ENCODE data around the gene IFNA5. TPM values are rescaled to one million over a fixed set of nuclear protein-coding genes. Genes with fewer than 3 reads are reported as not detected.

IFNA5 gene
- total RNA-seq, 1 experiment from 2014 or later, result not detected

- ChIA-PET RAD21 (ENCODE audit: low non-redundant PET in 1 of 2, low total read pairs in 2 of 2, uncharacterized antibody in 2 of 2, unreplicated experiment in 2 of 2) (no interaction called here), CTCF (interaction anchor here (1.4 kb wide), 1 partner anchor 15 kb away, joined by 6 read pairs; no protein-coding TSS in a partner anchor)
- no TSS peak for BruUV-seq (replicated peaks)
Measured at GRCh38 chr9:21268347-21268657, 36.8 kb downstream of the IFNA5 start.

GRCh38 chr9:21267485-21268346 is 37.4 kb downstream of the IFNA5 start:
- Histone ChIP-seq H3K9ac (ENCODE audit: low read length) (no peak overlapping the region), H3K27ac (ENCODE audit: low read depth, low read length) (no peak overlapping the region), H3K9me2 (ENCODE audit: insufficient read depth) (no peaks in the 10 kb centered on the region), H3K9me3 (ENCODE audit: control insufficient read depth in 1 of 2, insufficient read depth in 1 of 2, low read depth in 1 of 2, low read length in 2 of 2) (no peaks in the 10 kb centered on the region), H3K27me3 (ENCODE audit: insufficient read depth, low read length) (peaks cover 14% of the 10 kb centered on the region), H3K4me3 (replicated peaks in 1 of 2; ENCODE audit: low read depth in 1 of 2, low read length in 2 of 2) (no peak overlapping the region), H3K4me2 (ENCODE audit: low read length) (no peak overlapping the region), H3K79me2 (ENCODE audit: insufficient read depth, low read length) (no peaks in the 10 kb centered on the region), H3K4me1 (ENCODE audit: control insufficient read depth in 1 of 2, insufficient read depth in 2 of 2, low read length in 2 of 2) (peaks cover 0 to 3% of the 10 kb centered on the region in 2 experiments; a peak in 1 of 4 replicates), H3K36me3 (ENCODE audit: control insufficient read depth in 1 of 2, insufficient read depth in 2 of 2, low read length in 2 of 2) (no peaks in the 10 kb centered on the region), H4K20me1 (ENCODE audit: insufficient read depth) (no peaks in the 10 kb centered on the region), H2AFZ (ENCODE audit: low read depth, low read length, poor library complexity, severe bottlenecking) (no peak overlapping the region)
- DNase-seq (ENCODE audit: low read depth, low spot score) (no peak), ATAC-seq (no peak)
- intact Hi-C loops (cut with micrococcal nuclease), result no loop called here
- no TSS peak for BruUV-seq (replicated peaks)
- TF ChIP-seq POLR2AphosphoS5 (IDR thresholded peaks at IDR 0.05; ENCODE audit: low read depth, low read length), result no peak
- no peak for TF ChIP-seq SP1 (IDR thresholded peaks at IDR 0.05; ENCODE audit: low read depth)
- no peak for TF ChIP-seq POLR2A (IDR thresholded peaks at IDR 0.05; ENCODE audit: borderline replicate concordance, extremely low read depth, insufficient read depth, insufficient read length)
- no peak for TF ChIP-seq CTCF (IDR thresholded peaks at IDR 0.05 in 2 of 3, conservative IDR thresholded peaks at IDR 0.05 in 1 of 3; ENCODE audit: borderline replicate concordance in 1 of 3, insufficient read depth in 1 of 3, low read depth in 2 of 3, low read length in 2 of 3)
- TF ChIP-seq EZH2phosphoT487 (IDR thresholded peaks at IDR 0.05; ENCODE audit: borderline replicate concordance), result no peak
- TF ChIP-seq, protein P1, sequence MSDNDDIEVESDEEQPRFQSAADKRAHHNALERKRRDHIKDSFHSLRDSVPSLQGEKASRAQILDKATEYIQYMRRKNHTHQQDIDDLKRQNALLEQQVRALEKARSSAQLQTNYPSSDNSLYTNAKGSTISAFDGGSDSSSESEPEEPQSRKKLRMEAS (IDR thresholded peaks at IDR 0.05), result no peak
- TF ChIP-seq, protein P2, sequence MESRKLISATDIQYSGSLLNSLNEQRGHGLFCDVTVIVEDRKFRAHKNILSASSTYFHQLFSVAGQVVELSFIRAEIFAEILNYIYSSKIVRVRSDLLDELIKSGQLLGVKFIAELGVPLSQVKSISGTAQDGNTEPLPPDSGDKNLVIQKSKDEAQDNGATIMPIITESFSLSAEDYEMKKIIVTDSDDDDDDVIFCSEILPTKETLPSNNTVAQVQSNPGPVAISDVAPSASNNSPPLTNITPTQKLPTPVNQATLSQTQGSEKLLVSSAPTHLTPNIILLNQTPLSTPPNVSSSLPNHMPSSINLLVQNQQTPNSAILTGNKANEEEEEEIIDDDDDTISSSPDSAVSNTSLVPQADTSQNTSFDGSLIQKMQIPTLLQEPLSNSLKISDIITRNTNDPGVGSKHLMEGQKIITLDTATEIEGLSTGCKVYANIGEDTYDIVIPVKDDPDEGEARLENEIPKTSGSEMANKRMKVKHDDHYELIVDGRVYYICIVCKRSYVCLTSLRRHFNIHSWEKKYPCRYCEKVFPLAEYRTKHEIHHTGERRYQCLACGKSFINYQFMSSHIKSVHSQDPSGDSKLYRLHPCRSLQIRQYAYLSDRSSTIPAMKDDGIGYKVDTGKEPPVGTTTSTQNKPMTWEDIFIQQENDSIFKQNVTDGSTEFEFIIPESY (IDR thresholded peaks at IDR 0.05; ENCODE audit: extremely low read depth, insufficient replicate concordance, low read length), result no peak
- CTCF ChIA-PET, result interaction anchor here (1.4 kb wide), 1 partner anchor 14 kb away, joined by 6 read pairs; no protein-coding TSS in a partner anchor
- RAD21 ChIA-PET (ENCODE audit: low non-redundant PET in 1 of 2, low total read pairs in 2 of 2, uncharacterized antibody in 2 of 2, unreplicated experiment in 2 of 2), result no interaction called here
- POLR2A ChIA-PET, result interaction anchor here (1.1 kb wide), 1 partner anchor 15 kb away, joined by 3 read pairs; no protein-coding TSS in a partner anchor

More at GRCh38 chr9:21268347-21268657, 36.8 kb downstream of the IFNA5 start:
- Histone ChIP-seq H4K20me1 (ENCODE audit: insufficient read depth) (no peaks in the 10 kb centered on the region), H2AFZ (ENCODE audit: low read depth, low read length, poor library complexity, severe bottlenecking) (no peak overlapping the region), H3K36me3 (ENCODE audit: control insufficient read depth in 1 of 2, insufficient read depth in 2 of 2, low read length in 2 of 2) (no peaks in the 10 kb centered on the region), H3K9me3 (ENCODE audit: control insufficient read depth in 1 of 2, insufficient read depth in 1 of 2, low read depth in 1 of 2, low read length in 2 of 2) (no peaks in the 10 kb centered on the region), H3K79me2 (ENCODE audit: insufficient read depth, low read length) (no peaks in the 10 kb centered on the region), H3K9ac (ENCODE audit: low read length) (no peak overlapping the region), H3K4me2 (ENCODE audit: low read length) (no peak overlapping the region), H3K4me1 (ENCODE audit: control insufficient read depth in 1 of 2, insufficient read depth in 2 of 2, low read length in 2 of 2) (peaks cover 0 to 3% of the 10 kb centered on the region in 2 experiments; a peak in 1 of 4 replicates), H3K4me3 (replicated peaks in 1 of 2; ENCODE audit: low read depth in 1 of 2, low read length in 2 of 2) (no peak overlapping the region), H3K27ac (ENCODE audit: low read depth, low read length) (no peak overlapping the region), H3K27me3 (ENCODE audit: insufficient read depth, low read length) (peaks cover 14% of the 10 kb centered on the region), H3K9me2 (ENCODE audit: insufficient read depth) (no peaks in the 10 kb centered on the region)
- intact Hi-C loops (cut with micrococcal nuclease), result no loop called here
- DNase-seq (ENCODE audit: low read depth, low spot score) (no peak), ATAC-seq (no peak)
- POLR2A ChIA-PET, result interaction anchor here (1.1 kb wide), 1 partner anchor 16 kb away, joined by 3 read pairs; no protein-coding TSS in a partner anchor
- TF ChIP-seq POLR2AphosphoS5 (IDR thresholded peaks at IDR 0.05; ENCODE audit: low read depth, low read length) (no peak), CBX3 (IDR thresholded peaks at IDR 0.05; ENCODE audit: low read depth) (no peak), FOSL1 (IDR thresholded peaks at IDR 0.05; ENCODE audit: low read depth) (no peak), POLR2A (IDR thresholded peaks at IDR 0.05; ENCODE audit: borderline replicate concordance, extremely low read depth, insufficient read depth, insufficient read length) (no peak), ZNF274 (IDR thresholded peaks at IDR 0.05; ENCODE audit: low read depth, low read length) (no peak), YY1 (IDR thresholded peaks at IDR 0.05; ENCODE audit: extremely low read depth, insufficient replicate concordance, low read depth, low read length) (no peak)
- TF ChIP-seq, protein P1 (IDR thresholded peaks at IDR 0.05), result no peak

All from HCT116 (cell line).